Type B pancreatic cell (in vitro differentiated cells): ENCODE measurements around the gene OBSCN. TPM values are rescaled to one million over a fixed set of nuclear protein-coding genes. Genes with fewer than 3 reads are reported as not detected.

Experiments
- DNase-seq: peaks from one replicate; pipeline ENCODE4 v3.0.0; 2021; ENCODE audit warnings: mixed read lengths; ENCODE audit not compliant: unreplicated experiment; ENCODE audit errors: extremely low spot score
- H3K27ac Mint-ChIP-seq: 2 replicates; pipeline ENCODE4 v1.8.0; 2021; ENCODE audit warnings: mild to moderate bottlenecking, mixed read lengths
- H3K27me3 Mint-ChIP-seq: 2 replicates; pipeline ENCODE4 v1.8.0; 2021; ENCODE audit warnings: mixed read lengths
- H3K36me3 Mint-ChIP-seq: 2 replicates; pipeline ENCODE4 v1.8.0; 2021; ENCODE audit warnings: mixed read lengths
- H3K4me1 Mint-ChIP-seq: one replicate; pipeline ENCODE4 v1.8.0; 2021; ENCODE audit warnings: mixed read lengths; ENCODE audit not compliant: unreplicated experiment
- H3K4me3 Mint-ChIP-seq: 2 replicates; pipeline ENCODE4 v1.8.0; 2021; ENCODE audit warnings: mild to moderate bottlenecking, mixed read lengths
- H3K9me3 Mint-ChIP-seq: 2 replicates; pipeline ENCODE4 v1.8.0; 2021; ENCODE audit warnings: mixed read lengths
- total RNA-seq: library from RNA; stranded (reverse); gene quantifications from 2 replicates; pipeline ENCODE4 v1.2.1, GENCODE V29; 2021; ENCODE audit warnings: low replicate concordance
- TF ChIP-seq, protein P1 (sequence below): fragments of 200-600 bp; sonication (generic); conservative IDR thresholded peaks from 2 replicates; pipeline ENCODE4 v1.5.0; 2021; ENCODE audit warnings: antibody characterized with exemption, mild to moderate bottlenecking

OBSCN gene
- total RNA-seq, 1 donor from 2014 or later: 48.9 TPM

DNA sequence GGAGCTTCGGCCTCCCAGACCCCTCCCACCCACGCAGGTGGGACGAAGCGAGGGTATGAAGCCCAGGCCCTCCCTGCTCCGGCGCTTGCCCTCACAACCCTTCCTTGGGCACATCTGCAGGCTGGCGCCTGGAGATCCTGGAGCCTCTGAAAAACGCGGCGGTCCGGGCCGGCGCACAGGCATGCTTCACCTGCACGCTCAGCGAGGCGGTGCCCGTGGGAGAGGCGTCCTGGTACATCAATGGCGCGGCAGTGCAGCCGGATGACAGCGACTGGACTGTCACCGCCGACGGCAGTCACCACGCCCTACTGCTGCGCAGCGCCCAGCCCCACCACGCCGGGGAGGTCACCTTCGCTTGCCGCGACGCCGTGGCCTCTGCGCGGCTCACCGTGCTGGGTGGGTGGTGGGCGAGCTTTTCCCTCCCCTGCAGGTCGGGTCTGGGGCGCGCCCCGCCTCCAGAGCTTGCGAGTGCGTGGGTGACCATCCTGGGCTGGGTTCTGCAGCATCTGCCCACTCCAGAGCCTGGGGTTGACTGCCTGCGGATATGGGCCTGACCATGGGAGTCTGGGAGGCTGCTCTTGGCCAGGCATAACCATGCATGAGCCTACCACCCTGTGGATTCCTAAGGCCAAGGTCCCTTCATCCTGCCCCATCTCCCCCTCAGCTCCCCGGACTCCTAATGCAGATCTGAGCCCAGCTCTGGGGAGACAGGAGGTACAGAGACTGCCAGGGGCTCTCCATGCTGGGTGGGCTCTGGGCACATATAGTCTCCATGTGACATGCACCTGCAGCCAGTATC, 108.9 kb downstream of the OBSCN start:
- no peaks in the 10 kb centered on the region for H3K27me3 Mint-ChIP-seq
- DNase-seq: peak; percentile 69
- TF ChIP-seq, protein P1, sequence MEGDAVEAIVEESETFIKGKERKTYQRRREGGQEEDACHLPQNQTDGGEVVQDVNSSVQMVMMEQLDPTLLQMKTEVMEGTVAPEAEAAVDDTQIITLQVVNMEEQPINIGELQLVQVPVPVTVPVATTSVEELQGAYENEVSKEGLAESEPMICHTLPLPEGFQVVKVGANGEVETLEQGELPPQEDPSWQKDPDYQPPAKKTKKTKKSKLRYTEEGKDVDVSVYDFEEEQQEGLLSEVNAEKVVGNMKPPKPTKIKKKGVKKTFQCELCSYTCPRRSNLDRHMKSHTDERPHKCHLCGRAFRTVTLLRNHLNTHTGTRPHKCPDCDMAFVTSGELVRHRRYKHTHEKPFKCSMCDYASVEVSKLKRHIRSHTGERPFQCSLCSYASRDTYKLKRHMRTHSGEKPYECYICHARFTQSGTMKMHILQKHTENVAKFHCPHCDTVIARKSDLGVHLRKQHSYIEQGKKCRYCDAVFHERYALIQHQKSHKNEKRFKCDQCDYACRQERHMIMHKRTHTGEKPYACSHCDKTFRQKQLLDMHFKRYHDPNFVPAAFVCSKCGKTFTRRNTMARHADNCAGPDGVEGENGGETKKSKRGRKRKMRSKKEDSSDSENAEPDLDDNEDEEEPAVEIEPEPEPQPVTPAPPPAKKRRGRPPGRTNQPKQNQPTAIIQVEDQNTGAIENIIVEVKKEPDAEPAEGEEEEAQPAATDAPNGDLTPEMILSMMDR: no peak
- H3K27ac Mint-ChIP-seq: no peak overlapping the region
- H3K36me3 Mint-ChIP-seq: peaks cover 12% of the 10 kb centered on the region
- H3K9me3 Mint-ChIP-seq: peaks cover 5% of the 10 kb centered on the region
- no peaks in the 10 kb centered on the region for H3K4me1 Mint-ChIP-seq
- H3K4me3 Mint-ChIP-seq: no peak overlapping the region

DNA sequence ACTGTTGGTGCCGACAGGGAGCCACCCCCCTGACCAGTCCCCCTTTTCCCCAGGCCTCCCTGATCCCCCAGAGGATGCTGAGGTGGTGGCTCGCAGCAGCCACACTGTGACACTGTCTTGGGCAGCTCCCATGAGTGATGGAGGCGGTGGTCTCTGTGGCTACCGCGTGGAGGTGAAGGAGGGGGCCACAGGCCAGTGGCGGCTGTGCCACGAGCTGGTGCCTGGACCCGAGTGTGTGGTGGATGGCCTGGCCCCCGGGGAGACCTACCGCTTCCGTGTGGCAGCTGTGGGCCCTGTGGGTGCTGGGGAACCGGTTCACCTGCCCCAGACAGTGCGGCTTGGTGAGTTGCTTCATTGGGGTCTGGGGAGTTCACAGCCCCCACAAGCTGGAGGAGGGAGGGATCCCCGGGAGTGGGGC, 109.6 kb downstream of the OBSCN start:
- no peaks in the 10 kb centered on the region for H3K27me3 Mint-ChIP-seq
- no peak overlapping the region for H3K27ac Mint-ChIP-seq
- no peaks in the 10 kb centered on the region for H3K4me1 Mint-ChIP-seq
- H3K4me3 Mint-ChIP-seq: no peak overlapping the region
- TF ChIP-seq, protein P1: no peak
- H3K9me3 Mint-ChIP-seq: peaks cover 5% of the 10 kb centered on the region
- peaks cover 12% of the 10 kb centered on the region for H3K36me3 Mint-ChIP-seq
- DNase-seq: peak; percentile 64

DNA sequence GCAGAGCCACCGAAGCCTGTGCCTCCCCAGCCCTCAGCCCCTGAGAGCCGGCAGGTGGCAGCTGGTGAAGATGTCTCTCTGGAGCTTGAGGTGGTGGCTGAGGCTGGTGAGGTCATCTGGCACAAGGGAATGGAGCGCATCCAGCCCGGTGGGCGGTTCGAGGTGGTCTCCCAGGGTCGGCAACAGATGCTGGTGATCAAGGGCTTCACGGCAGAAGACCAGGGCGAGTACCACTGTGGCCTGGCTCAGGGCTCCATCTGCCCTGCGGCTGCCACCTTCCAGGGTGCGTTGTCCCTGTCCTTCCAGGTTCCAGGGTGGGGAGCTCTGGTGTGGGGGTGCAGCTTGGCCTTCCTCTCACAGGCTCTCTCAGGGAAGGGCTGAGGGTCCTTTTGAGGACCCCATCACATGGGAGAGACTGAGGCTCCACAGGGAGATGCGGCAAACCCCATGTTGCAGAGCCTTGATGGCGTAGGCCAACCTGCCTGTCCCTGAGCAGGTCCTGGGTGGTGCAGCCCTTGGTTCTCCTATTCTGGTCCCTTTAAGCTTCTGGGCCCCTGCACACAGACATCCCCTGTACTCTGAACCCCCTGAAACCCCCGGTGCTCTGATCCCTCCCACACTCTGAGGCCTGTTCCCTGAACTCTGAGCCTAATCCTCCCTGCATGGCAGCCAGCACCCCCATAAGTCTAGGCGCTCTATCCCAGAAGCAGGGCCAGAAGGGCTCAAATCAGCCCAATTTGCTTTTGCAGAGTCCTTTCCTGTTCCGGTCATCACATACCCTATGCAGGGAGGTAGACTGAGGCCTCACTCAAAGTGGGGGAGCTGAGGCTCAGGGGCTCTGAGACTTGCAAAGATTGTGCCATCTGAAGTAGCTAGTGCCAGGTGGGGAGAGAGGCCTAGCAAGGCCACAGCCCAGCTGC, 110.3 kb downstream of the OBSCN start:
- Mint-ChIP-seq H3K36me3 (peaks cover 9% of the 10 kb centered on the region), H3K4me3 (no peak overlapping the region), H3K27me3 (no peaks in the 10 kb centered on the region), H3K4me1 (no peaks in the 10 kb centered on the region), H3K9me3 (peaks cover 2% of the 10 kb centered on the region), H3K27ac (no peak overlapping the region)
- TF ChIP-seq, protein P1: no peak
- DNase-seq: peak; percentile 55

DNA sequence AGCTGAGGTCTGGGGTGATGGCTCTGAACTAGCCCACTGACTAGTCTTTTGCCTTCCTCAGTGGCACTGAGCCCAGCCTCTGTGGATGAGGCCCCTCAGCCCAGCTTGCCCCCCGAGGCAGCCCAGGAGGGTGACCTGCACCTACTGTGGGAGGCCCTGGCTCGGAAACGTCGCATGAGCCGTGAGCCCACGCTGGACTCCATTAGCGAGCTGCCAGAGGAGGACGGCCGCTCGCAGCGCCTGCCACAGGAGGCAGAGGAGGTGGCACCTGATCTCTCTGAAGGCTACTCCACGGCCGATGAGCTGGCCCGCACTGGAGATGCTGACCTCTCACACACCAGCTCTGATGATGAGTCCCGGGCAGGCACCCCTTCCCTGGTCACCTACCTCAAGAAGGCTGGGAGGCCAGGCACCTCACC, 111.0 kb downstream of the OBSCN start:
- Mint-ChIP-seq H3K9me3 (no peaks in the 10 kb centered on the region), H3K4me1 (no peaks in the 10 kb centered on the region)

DNA sequence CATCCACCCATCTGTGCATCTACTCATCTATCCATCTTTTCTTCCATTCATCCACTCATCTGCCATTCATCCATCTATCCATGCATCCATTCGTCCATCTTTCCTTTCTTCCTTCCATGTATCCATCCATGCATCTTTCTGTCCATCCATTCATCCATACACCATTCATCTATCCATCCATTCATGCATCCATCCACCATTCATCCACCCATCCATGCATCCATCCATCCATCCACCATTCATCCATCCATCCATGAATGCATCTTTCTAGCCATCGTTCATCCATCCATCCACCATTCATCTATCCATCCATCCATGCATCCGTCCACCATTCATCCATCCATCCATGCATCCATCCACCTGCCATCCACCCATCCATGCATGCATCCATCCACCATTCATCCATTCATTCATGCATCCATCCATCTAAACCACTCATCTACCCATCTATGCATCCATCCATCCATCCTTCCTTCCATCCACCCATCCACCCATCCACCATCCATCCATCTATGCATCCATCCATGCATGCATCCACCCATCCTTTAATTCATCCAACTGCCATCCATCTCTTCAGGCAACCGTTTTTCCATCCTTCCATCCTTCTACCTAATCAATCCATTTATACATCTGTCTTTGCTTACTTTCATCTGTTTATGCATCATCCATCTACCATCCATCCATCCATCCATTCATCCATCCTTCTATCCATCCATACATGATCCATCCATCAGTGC, 111.7 kb downstream of the OBSCN start:
- peaks cover 12% of the 10 kb centered on the region for H3K36me3 Mint-ChIP-seq
- no peaks in the 10 kb centered on the region for H3K9me3 Mint-ChIP-seq
- no peak overlapping the region for H3K27ac Mint-ChIP-seq
- no peak overlapping the region for H3K4me3 Mint-ChIP-seq
- TF ChIP-seq, protein P1: no peak
- no peaks in the 10 kb centered on the region for H3K4me1 Mint-ChIP-seq
- DNase-seq: no peak
- no peaks in the 10 kb centered on the region for H3K27me3 Mint-ChIP-seq

More for the DNA sequence above, 111.0 kb downstream of the OBSCN start:
- no peak overlapping the region for H3K4me3 Mint-ChIP-seq
- TF ChIP-seq, protein P1: no peak
- DNase-seq: peak; percentile 64
- no peak overlapping the region for H3K27ac Mint-ChIP-seq
- peaks cover 8% of the 10 kb centered on the region for H3K36me3 Mint-ChIP-seq
- H3K27me3 Mint-ChIP-seq: no peaks in the 10 kb centered on the region
